Tibial nerve (tissue), 4 donors: Measurements from ENCODE around the gene KLHL20.
"Not testable (repeated sequence)": the region's sequence is repeated elsewhere in the genome, so short reads cannot be mapped to it uniquely, and the experiment has no call there.

ENCODE experiments used
- EP300 ChIP-seq, 2 donors: sonication (generic); formaldehyde crosslinking; IDR thresholded peaks; one replicate each; pipeline ENCODE4 v1.6.1; 2017; ENCODE audit warnings: antibody characterized with exemption in 2 of 2, mild to moderate bottlenecking in 1 of 2
- POLR2A ChIP-seq, 2 donors: fragments of 450-650 bp; IDR thresholded peaks; one replicate each; pipeline ENCODE4 v1.6.1; 2017; ENCODE audit warnings: antibody characterized with exemption in 2 of 2, mild to moderate bottlenecking in 2 of 2, moderate library complexity in 2 of 2
- TF ChIP-seq, protein P1 (sequence below), 5 experiments: fragments of 200-600 bp in 3 of 5; fragments of 450-650 bp in 2 of 5; sonication (generic) in 3 of 5; IDR thresholded peaks; one replicate each; pipeline ENCODE4 v1.5.1; 2016 to 2019; ENCODE audit warnings: antibody characterized with exemption in 5 of 5, mild to moderate bottlenecking in 3 of 5, moderate library complexity in 2 of 5

DNA sequence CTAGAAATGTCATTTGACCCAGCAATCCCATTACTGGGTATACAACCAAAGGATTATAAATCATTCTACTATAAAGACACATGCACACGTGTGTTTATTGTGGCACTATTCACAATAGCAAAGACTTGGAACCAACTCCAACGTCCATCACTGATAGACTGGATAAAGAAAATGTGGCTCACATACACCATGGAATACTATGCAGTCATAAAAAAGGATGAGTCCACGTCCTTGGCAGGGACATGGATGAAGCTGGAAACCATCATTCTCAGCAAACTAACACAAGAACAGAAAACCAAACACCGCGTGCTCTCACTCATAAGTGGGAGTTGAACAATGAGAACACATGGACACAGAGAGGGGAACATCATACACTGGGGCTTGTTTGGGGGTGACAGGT is 34.6 kb upstream of the KLHL20 start:
- TF ChIP-seq, protein P1, sequence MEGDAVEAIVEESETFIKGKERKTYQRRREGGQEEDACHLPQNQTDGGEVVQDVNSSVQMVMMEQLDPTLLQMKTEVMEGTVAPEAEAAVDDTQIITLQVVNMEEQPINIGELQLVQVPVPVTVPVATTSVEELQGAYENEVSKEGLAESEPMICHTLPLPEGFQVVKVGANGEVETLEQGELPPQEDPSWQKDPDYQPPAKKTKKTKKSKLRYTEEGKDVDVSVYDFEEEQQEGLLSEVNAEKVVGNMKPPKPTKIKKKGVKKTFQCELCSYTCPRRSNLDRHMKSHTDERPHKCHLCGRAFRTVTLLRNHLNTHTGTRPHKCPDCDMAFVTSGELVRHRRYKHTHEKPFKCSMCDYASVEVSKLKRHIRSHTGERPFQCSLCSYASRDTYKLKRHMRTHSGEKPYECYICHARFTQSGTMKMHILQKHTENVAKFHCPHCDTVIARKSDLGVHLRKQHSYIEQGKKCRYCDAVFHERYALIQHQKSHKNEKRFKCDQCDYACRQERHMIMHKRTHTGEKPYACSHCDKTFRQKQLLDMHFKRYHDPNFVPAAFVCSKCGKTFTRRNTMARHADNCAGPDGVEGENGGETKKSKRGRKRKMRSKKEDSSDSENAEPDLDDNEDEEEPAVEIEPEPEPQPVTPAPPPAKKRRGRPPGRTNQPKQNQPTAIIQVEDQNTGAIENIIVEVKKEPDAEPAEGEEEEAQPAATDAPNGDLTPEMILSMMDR (IDR thresholded peaks at IDR 0.05) = not testable (repeated sequence)
- not testable (repeated sequence) for TF ChIP-seq POLR2A, EP300 (IDR thresholded peaks at IDR 0.05)
